Brain microvascular endothelial cell (primary cell): ENCODE results near the gene TTC9.

ENCODE experiments used
- DNase-seq: peaks from one replicate; pipeline ENCODE4 v3.0.0-alpha.2; 2020
- H3K27ac ChIP-seq: fragments of 250-450 bp; sonication (Bioruptor Pico); 2 replicates; pipeline ENCODE4 v1.5.1; 2020; ENCODE audit warnings: mild to moderate bottlenecking, moderate library complexity
- H3K27me3 ChIP-seq: fragments of 250-450 bp; sonication (Bioruptor Pico); replicated peaks from 2 replicates; pipeline ENCODE4 v1.5.1; 2020; ENCODE audit warnings: mild to moderate bottlenecking
- H3K36me3 ChIP-seq: fragments of 250-450 bp; sonication (Bioruptor Pico); replicated peaks from 2 replicates; pipeline ENCODE4 v1.5.1; 2020; ENCODE audit warnings: mild to moderate bottlenecking
- H3K4me3 ChIP-seq: 2 replicates; pipeline ENCODE4 v1.5.1; 2011; ENCODE audit warnings: low read depth, mild to moderate bottlenecking, control low read depth, low read length, moderate library complexity
- in situ Hi-C: cut with HindIII; loops from 2 replicates; pipeline ENCODE4 v1.10.0; 2017; ENCODE audit warnings: low sequenced_read_pairs, low pct_ligation_motif_present
- TF ChIP-seq, protein P1 (sequence below): IDR thresholded peaks from 2 replicates; pipeline ENCODE4 v1.5.1; 2011; ENCODE audit warnings: low read depth, mild to moderate bottlenecking, moderate library complexity, low read length, control low read depth, inconsistent platforms; ENCODE audit errors: missing control alignments

Gene TTC9

DNA sequence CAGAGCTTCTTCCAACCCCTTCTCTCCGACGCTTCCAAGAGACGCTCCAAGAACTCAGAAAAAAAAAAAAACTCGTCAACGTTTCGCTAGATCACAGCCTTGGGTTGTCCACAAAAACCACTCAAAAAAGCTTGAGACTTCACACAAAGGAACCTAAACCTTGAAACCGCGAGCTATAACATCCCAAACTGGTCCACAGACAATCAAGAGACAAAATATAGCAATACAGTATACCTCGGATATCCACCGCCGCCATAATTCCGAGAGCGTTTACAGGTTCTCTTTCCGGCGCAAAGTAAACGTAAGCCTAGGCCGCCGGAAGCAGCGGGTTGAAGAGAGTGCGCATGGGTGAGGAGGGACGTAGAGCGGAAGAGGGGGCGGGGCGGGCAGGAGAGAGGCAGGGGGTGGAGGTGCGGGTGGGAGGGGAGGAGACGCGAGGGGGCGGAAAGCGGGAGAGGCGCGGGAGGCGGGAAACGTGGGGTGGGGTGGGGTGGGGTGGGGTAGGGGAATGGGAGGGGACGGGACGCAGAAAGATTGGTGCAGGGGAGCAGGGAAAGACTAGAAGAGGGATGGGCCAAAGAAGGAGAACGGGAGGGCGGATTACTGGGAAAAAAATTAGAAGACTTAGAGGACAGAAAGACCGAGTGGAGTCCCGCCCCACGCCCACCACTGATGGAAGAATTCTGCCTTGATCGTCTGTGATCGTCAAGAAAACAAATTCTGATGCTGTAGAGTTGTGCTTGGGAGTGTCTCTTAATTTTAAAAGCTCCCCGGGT lies 41.1 kb upstream of the TTC9 start, which contains the start of gene MED6:
Gene MED6, minus strand, starts transcription at position 274 of the 776 bp plus-strand sequence. Its CDS starts 18 bp downstream, at position 256.
- Histone ChIP-seq H3K36me3 (no peaks in the 10 kb centered on the region), H3K27me3 (no peaks in the 10 kb centered on the region), H3K4me3 (peak within 1 kb of the TSS; percentile 76), H3K27ac (peak within 1 kb of the TSS; percentile 79)
- TF ChIP-seq, protein P1, sequence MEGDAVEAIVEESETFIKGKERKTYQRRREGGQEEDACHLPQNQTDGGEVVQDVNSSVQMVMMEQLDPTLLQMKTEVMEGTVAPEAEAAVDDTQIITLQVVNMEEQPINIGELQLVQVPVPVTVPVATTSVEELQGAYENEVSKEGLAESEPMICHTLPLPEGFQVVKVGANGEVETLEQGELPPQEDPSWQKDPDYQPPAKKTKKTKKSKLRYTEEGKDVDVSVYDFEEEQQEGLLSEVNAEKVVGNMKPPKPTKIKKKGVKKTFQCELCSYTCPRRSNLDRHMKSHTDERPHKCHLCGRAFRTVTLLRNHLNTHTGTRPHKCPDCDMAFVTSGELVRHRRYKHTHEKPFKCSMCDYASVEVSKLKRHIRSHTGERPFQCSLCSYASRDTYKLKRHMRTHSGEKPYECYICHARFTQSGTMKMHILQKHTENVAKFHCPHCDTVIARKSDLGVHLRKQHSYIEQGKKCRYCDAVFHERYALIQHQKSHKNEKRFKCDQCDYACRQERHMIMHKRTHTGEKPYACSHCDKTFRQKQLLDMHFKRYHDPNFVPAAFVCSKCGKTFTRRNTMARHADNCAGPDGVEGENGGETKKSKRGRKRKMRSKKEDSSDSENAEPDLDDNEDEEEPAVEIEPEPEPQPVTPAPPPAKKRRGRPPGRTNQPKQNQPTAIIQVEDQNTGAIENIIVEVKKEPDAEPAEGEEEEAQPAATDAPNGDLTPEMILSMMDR, result no peak
- in situ Hi-C loops, result no loop called here
- DNase-seq, result peak; percentile 83

DNA sequence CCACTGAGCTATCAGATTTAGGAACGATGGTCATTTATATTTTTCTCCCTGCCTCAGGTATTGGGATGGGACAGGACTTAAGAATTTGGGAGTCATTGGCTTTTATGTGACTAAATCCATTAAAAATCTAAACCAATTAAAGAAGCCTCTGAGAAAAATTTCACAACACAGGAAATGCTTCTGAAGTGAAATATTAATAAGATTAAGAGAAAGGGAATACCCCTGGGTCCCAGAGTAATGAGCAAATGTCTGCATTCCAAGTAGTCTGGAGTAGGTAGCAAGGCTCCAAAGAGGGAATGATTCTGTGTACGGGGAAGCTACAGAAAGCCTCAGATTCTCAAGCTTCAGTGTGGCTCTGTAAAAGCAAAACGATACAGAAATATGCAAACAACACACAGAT lies 40.6 kb upstream of the TTC9 start:
- Histone ChIP-seq H3K4me3 (peak overlapping the region; percentile 55), H3K27me3 (no peaks in the 10 kb centered on the region), H3K27ac (no peak overlapping the region), H3K36me3 (no peaks in the 10 kb centered on the region)
- DNase-seq, result peak; percentile 3
- in situ Hi-C loops, result no loop called here
- TF ChIP-seq, protein P1, result no peak

DNA sequence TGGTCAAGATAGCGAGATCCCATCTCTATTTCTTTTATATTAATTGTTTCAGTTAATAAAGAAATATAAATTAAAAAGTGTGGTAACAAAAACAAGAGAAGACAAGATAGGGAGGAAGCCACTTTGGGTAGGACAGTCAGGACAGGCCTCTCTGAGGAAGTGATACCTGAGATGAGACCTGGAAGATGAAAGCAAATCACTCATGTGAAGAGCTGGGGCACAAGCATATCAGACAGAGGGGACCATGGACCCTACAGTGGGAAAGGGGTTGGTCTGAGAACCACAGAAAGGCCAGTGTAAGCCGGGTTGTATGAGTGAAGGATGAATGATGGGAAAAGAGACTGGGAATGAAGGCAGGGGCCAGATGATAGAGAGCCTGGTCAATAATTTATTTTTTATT lies 39.5 kb upstream of the TTC9 start:
- Histone ChIP-seq H3K36me3 (no peaks in the 10 kb centered on the region), H3K27me3 (no peaks in the 10 kb centered on the region), H3K27ac (no peak overlapping the region), H3K4me3 (no peak overlapping the region)
- DNase-seq, result no peak
- in situ Hi-C loops, result no loop called here
- TF ChIP-seq, protein P1, result no peak

DNA sequence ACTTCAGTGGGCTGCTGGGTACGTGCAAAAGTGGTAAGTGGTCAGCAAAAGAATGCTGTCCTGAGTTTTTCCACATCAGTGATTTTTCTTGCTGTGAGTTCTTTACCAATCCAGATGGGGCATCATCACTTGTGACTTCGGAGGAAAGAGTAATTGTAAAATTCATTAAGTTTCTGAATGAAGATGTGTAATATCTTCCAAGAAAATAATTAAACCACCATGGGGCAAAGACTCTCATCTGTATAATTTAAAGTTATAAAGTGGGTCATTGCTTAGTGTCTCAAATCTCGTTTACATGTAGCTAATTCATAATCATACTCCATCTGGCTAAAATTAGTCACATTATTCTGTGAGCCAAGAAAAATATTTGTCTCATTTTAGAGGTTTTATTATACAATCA lies 30.5 kb upstream of the TTC9 start:
- peaks cover 2% of the 10 kb centered on the region for H3K27me3 ChIP-seq
- H3K36me3 ChIP-seq, result no peaks in the 10 kb centered on the region
- DNase-seq, result no peak
- in situ Hi-C loops, result no loop called here
- no peak overlapping the region for H3K27ac ChIP-seq
- H3K4me3 ChIP-seq, result no peak overlapping the region
- TF ChIP-seq, protein P1, result no peak

DNA sequence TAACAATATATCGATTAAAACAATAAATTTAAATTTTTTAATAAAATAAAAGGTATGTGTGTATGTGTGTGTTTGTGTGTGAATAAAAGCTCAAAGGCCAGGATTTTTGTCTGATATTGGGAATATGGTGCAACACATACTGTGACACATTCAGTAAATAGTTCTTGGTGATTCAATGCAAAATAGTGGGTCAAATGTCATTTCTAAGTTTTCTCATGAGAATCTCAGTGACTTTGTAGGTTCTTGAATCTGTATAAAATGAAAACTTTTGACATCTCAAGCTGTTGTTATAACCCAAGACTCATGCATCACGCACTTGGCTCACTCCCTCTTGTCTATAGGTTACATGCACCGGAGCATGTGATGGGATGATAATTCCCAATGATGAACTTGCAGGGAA lies 25.1 kb upstream of the TTC9 start:
- TF ChIP-seq, protein P1, result no peak
- in situ Hi-C loops, result no loop called here
- no peak for DNase-seq
- H3K4me3 ChIP-seq, result no peak overlapping the region
- no peaks in the 10 kb centered on the region for H3K27me3 ChIP-seq
- no peaks in the 10 kb centered on the region for H3K36me3 ChIP-seq
- H3K27ac ChIP-seq, result no peak overlapping the region

DNA sequence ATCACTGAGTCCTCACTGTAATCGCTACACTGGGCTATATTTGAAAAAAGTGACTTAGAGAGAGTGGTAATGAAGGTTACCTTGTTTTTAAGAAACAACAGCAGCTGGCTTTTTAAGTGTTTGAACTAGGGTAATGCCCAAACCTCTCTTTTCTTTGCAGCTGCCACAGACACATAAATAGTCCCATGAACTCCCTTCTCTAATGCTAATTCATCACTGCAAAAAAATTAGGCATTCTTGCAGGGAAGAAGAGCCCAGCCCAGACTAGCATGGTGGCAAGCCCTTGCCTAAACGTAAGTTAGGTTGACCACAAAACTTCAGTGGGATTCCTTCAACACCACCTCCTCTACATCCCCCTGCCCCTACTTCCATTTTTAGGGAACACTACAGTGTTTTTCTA lies 23.4 kb upstream of the TTC9 start:
- in situ Hi-C loops, result no loop called here
- no peak for DNase-seq
- no peak overlapping the region for H3K27ac ChIP-seq
- no peaks in the 10 kb centered on the region for H3K27me3 ChIP-seq
- H3K36me3 ChIP-seq, result no peaks in the 10 kb centered on the region
- H3K4me3 ChIP-seq, result no peak overlapping the region
- TF ChIP-seq, protein P1, result no peak
